H1 (cell line): ENCODE data around the gene LHFPL6. TPM values are rescaled to one million over a fixed set of nuclear protein-coding genes. Genes with fewer than 3 reads are reported as not detected.

Experiments used
- CTCF ChIA-PET: fragments of 300-600 bp; sonication (Branson Sonifier 250); formaldehyde crosslinking; loops from one replicate; lab custom pipeline; 2021; ENCODE audit not compliant: partially characterized antibody; lab: Charles Lee
- POLR2A ChIA-PET: fragments of 300-600 bp; sonication (Branson Sonifier 250); formaldehyde crosslinking; loops from one replicate; lab custom pipeline; 2021; ENCODE audit warnings: inconsistent platforms; ENCODE audit not compliant: partially characterized antibody; lab: Charles Lee
- DNase-seq, 2 experiments: peaks; one replicate each; pipeline versions ENCODE4 v3.0.0 to v3.0.0-alpha.2; 2010 to 2022; ENCODE audit warnings: low spot score in 2 of 2, low read depth in 1 of 2, mixed read lengths in 1 of 2
- FAIRE-seq: peaks from 2 replicates; lab custom pipeline; 2011; peaks lifted over from hg19 to GRCh38; lab: Jason Lieb, UNC
- H2AFZ ChIP-seq: 2 replicates; pipeline ENCODE4 v1.8.1; 2012; ENCODE audit warnings: low read length, inconsistent platforms
- H2AK5ac ChIP-seq: 2 replicates; pipeline ENCODE4 v1.6.1; 2013; ENCODE audit warnings: low read depth, low read length
- H2BK120ac ChIP-seq: replicated peaks from 2 replicates; pipeline ENCODE3; 2013; ENCODE audit warnings: low read depth, low read length, inconsistent platforms
- H2BK12ac ChIP-seq: 2 replicates; pipeline ENCODE4 v1.6.1; 2013; ENCODE audit warnings: low read depth, low read length
- H2BK15ac ChIP-seq: 2 replicates; pipeline ENCODE4 v1.6.1; 2013; ENCODE audit warnings: low read length
- H2BK20ac ChIP-seq: 2 replicates; pipeline ENCODE4 v1.6.1; 2013; ENCODE audit warnings: low read length
- H2BK5ac ChIP-seq: 2 replicates; pipeline ENCODE4 v1.6.1; 2013; ENCODE audit warnings: low read depth, low read length
- H3K14ac ChIP-seq: 2 replicates; pipeline ENCODE4 v1.6.1; 2013; ENCODE audit warnings: inconsistent platforms; ENCODE audit not compliant: insufficient read length
- H3K18ac ChIP-seq: 2 replicates; pipeline ENCODE4 v1.6.1; 2013; ENCODE audit warnings: low read length; ENCODE audit errors: extremely low read depth
- H3K23ac ChIP-seq: 2 replicates; pipeline ENCODE4 v1.6.1; 2013; ENCODE audit warnings: inconsistent platforms; ENCODE audit not compliant: insufficient read length
- H3K23me2 ChIP-seq: 2 replicates; pipeline ENCODE4 v1.6.1; 2013; ENCODE audit warnings: low read depth, low read length
- H3K27ac ChIP-seq: 2 replicates; pipeline ENCODE4 v1.6.1; 2011; ENCODE audit warnings: low read depth, low read length, inconsistent platforms
- H3K27me3 ChIP-seq, 4 experiments: replicated peaks in 1 of 4; 1 replicate in 1 of 4; 2 replicates in 3 of 4; pipeline versions ENCODE4 v1.6.1 to v1.8.1; 2011 to 2013; ENCODE audit warnings: low read length in 3 of 4, mild to moderate bottlenecking in 3 of 4, inconsistent platforms in 2 of 4, mixed read lengths in 2 of 4, moderate library complexity in 1 of 4; ENCODE audit not compliant: control insufficient read depth in 3 of 4, insufficient read depth in 3 of 4; ENCODE audit errors: extremely low read depth in 1 of 4
- H3K36me3 ChIP-seq, 4 experiments: 2 replicates each; pipeline versions ENCODE4 v1.6.1 to v1.8.1; 2011 to 2013; ENCODE audit warnings: mild to moderate bottlenecking in 4 of 4, low read length in 3 of 4, moderate library complexity in 2 of 4, control low read depth in 1 of 4, inconsistent platforms in 1 of 4; ENCODE audit not compliant: insufficient read depth in 4 of 4, control insufficient read depth in 2 of 4
- H3K4ac ChIP-seq: replicated peaks from 2 replicates; pipeline ENCODE3; 2013; ENCODE audit warnings: low read length, low read depth, mixed read lengths, inconsistent platforms; ENCODE audit not compliant: insufficient read length
- H3K4me1 ChIP-seq, 4 experiments: replicated peaks in 1 of 4; 1 replicate in 1 of 4; 2 replicates in 3 of 4; pipeline versions ENCODE4 v1.6.1 to v1.8.1; 2011 to 2013; ENCODE audit warnings: low read length in 3 of 4, inconsistent platforms in 2 of 4, mixed read lengths in 1 of 4; ENCODE audit not compliant: insufficient read depth in 4 of 4, control insufficient read depth in 3 of 4
- H3K4me2 ChIP-seq, 2 experiments: 2 replicates each; pipeline versions ENCODE4 v1.6.1 to v1.8.1; 2011 to 2013; ENCODE audit warnings: low read depth in 2 of 2, low read length in 2 of 2, control low read depth in 1 of 2, inconsistent platforms in 1 of 2, mild to moderate bottlenecking in 1 of 2; ENCODE audit not compliant: insufficient read depth in 1 of 2
- H3K4me3 ChIP-seq, 4 experiments: fragments of 200-600, 300-600 bp in 1 of 4; sonication (generic), shearing (Covaris generic), sonication (Bioruptor Twin) in 1 of 4; 2 replicates each; pipeline versions ENCODE4 v1.5.1 to v1.8.1; 2011 to 2016; ENCODE audit warnings: low read length in 4 of 4, low read depth in 3 of 4, control low read depth in 2 of 4, inconsistent platforms in 2 of 4, mild to moderate bottlenecking in 2 of 4, mixed read lengths in 1 of 4, moderate library complexity in 1 of 4; ENCODE audit not compliant: insufficient read depth in 2 of 4; ENCODE audit errors: extremely low read depth in 1 of 4
- H3K56ac ChIP-seq: replicated peaks from 2 replicates; pipeline ENCODE3; 2013; ENCODE audit warnings: low read depth, mild to moderate bottlenecking, mixed read lengths, low read length, inconsistent platforms; ENCODE audit not compliant: insufficient read length
- H3K79me1 ChIP-seq: 2 replicates; pipeline ENCODE4 v1.6.1; 2013; ENCODE audit warnings: low read depth, low read length, control low read depth
- H3K79me2 ChIP-seq, 2 experiments: 2 replicates each; pipeline versions ENCODE4 v1.6.1 to v1.8.1; 2012 to 2013; ENCODE audit warnings: low read length in 2 of 2, mild to moderate bottlenecking in 2 of 2, inconsistent platforms in 1 of 2; ENCODE audit not compliant: insufficient read depth in 2 of 2, control insufficient read depth in 1 of 2
- H3K9ac ChIP-seq, 4 experiments: replicated peaks in 1 of 4; 1 replicate in 1 of 4; 2 replicates in 3 of 4; pipeline versions ENCODE4 v1.6.1 to v1.8.1; 2011 to 2013; ENCODE audit warnings: low read depth in 3 of 4, low read length in 3 of 4, control low read depth in 2 of 4, mild to moderate bottlenecking in 2 of 4, moderate library complexity in 2 of 4, inconsistent platforms in 1 of 4; ENCODE audit errors: extremely low read depth in 1 of 4
- H3K9me3 ChIP-seq, 2 experiments: 2 replicates each; pipeline versions ENCODE4 v1.6.1 to v1.8.1; 2012 to 2013; ENCODE audit warnings: mild to moderate bottlenecking in 2 of 2, moderate library complexity in 2 of 2, control low read depth in 1 of 2, inconsistent platforms in 1 of 2, low read depth in 1 of 2, low read length in 1 of 2, mixed read lengths in 1 of 2; ENCODE audit not compliant: insufficient read depth in 2 of 2
- H4K20me1 ChIP-seq, 2 experiments: replicated peaks in 1 of 2; 2 replicates each; pipeline versions ENCODE3 to v1.8.1; 2011 to 2013; ENCODE audit warnings: inconsistent platforms in 2 of 2, low read length in 2 of 2, mild to moderate bottlenecking in 1 of 2; ENCODE audit not compliant: insufficient read depth in 2 of 2, control insufficient read depth in 1 of 2
- H4K5ac ChIP-seq: 2 replicates; pipeline ENCODE4 v1.6.1; 2013; ENCODE audit warnings: low read length, low read depth, mixed read lengths, inconsistent platforms; ENCODE audit not compliant: insufficient read length
- H4K8ac ChIP-seq: 2 replicates; pipeline ENCODE4 v1.8.0; 2013; ENCODE audit warnings: mild to moderate bottlenecking, moderate library complexity, low read length, inconsistent platforms; ENCODE audit not compliant: insufficient read depth; ENCODE audit errors: extremely low read depth
- H4K91ac ChIP-seq: replicated peaks from 2 replicates; pipeline ENCODE3; 2013; ENCODE audit warnings: low read length, mixed read lengths, inconsistent platforms; ENCODE audit not compliant: insufficient read length
- HDAC2 ChIP-seq, 2 experiments: fragments of 300-600 bp in 1 of 2; sonication (generic) in 1 of 2; IDR thresholded peaks; 2 replicates each; pipeline ENCODE4 v1.6.1; 2011 to 2012; ENCODE audit warnings: low read depth in 2 of 2, low read length in 2 of 2, mild to moderate bottlenecking in 2 of 2, moderate library complexity in 2 of 2, borderline replicate concordance in 1 of 2, inconsistent platforms in 1 of 2
- RFX5 ChIP-seq: IDR thresholded peaks from 2 replicates; pipeline ENCODE4 v1.6.1; 2011; ENCODE audit warnings: low read depth, low read length, improper control_type of control experiment, borderline replicate concordance
- WGBS, 2 experiments: shearing (Covaris generic) in 1 of 2; methylation state at CpG; one replicate each; pipeline versions ENCODE4 v1.1.6 to v1.1.7; 2013 to 2015; ENCODE audit warnings: low lambda C conversion rate in 2 of 2, mixed read lengths in 2 of 2, inconsistent platforms in 1 of 2, low coverage in 1 of 2, missing lambda C conversion rate in 1 of 2; ENCODE audit not compliant: insufficient replicate concordance in 2 of 2, insufficient coverage in 1 of 2, insufficient read length in 1 of 2; ENCODE audit errors: extremely low coverage in 1 of 2, missing lambda C conversion rate in 1 of 2; 5-methylcytosine and 5-hydroxymethylcytosine counted together
- polyA plus RNA-seq, 7 experiments: library from polyadenylated mRNA; depleted of rRNA in 3 of 7; stranded (reverse) in 5 of 7; unstranded in 2 of 7; fragments of >200 nt in 5 of 7; fragments of 200-250 nt in 2 of 7; gene quantifications; 1 replicate in 5 of 7; 2 replicates in 1 of 7; 4 replicates in 1 of 7; pipeline versions ENCODE4 v1.2.1 to v1.2.3, GENCODE V29; 2011 to 2013; ENCODE audit warnings: missing spikeins in 2 of 7, mixed read lengths in 2 of 7
- total RNA-seq: library from RNA; stranded (reverse); fragmentation: NEBNext Ultra II Directional; extraction: Animal tissue kit (Norgen Biotek cat#: 25700); gene quantifications from 2 replicates; pipeline ENCODE4 v1.2.1, GENCODE V29; 2021

Gene LHFPL6
- total and polyA plus RNA-seq, 2 of the 8 experiments (the other 6 are each of a cell fraction or from before 2014, with no cell fraction given), result 7.6 to 17.0 TPM

DNA sequence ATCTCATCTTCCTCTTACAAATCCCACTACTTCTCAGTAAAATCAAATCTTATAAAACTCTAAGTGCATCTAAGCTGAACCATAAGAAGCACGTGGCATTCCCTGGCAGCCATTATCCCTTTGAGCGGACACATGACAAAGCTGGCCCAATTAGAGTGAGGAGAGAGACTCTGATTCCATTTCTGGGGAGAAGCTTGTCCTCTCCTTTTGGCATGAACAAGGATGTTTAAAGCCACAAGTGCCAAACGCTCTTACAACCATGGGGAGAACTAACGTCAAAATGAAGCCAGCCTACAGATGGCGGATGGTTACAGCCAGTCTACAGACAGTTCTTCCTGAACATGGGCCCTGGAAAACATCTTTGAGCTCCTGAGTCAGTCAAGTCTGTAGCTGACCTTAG lies 231.3 kb downstream of the LHFPL6 start:
- Histone ChIP-seq H3K56ac (no peak overlapping the region), H3K23ac (no peak overlapping the region), H3K27me3 (no peaks in the 10 kb centered on the region; a peak in 2 of 7 replicates), H3K18ac (no peak overlapping the region), H3K79me2 (no peaks in the 10 kb centered on the region)
- WGBS, 2 experiments, result 90% methylated on average over 5 of the region's 5 CpGs; no CpG with 5 or more reads in 1 of the 2 experiments
- DNase-seq, result no peak
- TF ChIP-seq RFX5 (no peak), HDAC2 (IDR thresholded peaks at IDR 0.05; ENCODE audit: borderline replicate concordance in 1 of 2, low read depth in 2 of 2, low read length in 2 of 2) (no peak)
- TF ChIP-seq, all 59 proteins: peak for 0
- Histone ChIP-seq H3K4me1 (no peaks in the 10 kb centered on the region), H3K9ac (no peak overlapping the region), H2BK120ac (no peak overlapping the region), H3K4me3 (no peak overlapping the region), H2BK15ac (no peak overlapping the region), H2AK5ac (no peak overlapping the region), H3K27ac (no peak overlapping the region), H3K36me3 (no peaks in the 10 kb centered on the region), H3K4ac (no peak overlapping the region), H4K5ac (no peak overlapping the region), H3K79me1 (no peaks in the 10 kb centered on the region), H3K4me2 (no peak overlapping the region), H4K20me1 (no peaks in the 10 kb centered on the region), H2BK5ac (no peak overlapping the region), H4K8ac (no peak overlapping the region), H3K9me3 (no peaks in the 10 kb centered on the region), H3K23me2 (no peaks in the 10 kb centered on the region), H3K14ac (no peak overlapping the region), H2BK12ac (no peak overlapping the region), H4K91ac (no peak overlapping the region), H2AFZ (no peak overlapping the region), H2BK20ac (no peak overlapping the region)
- ChIA-PET POLR2A (no interaction called here), CTCF (interaction anchor here (0.8 to 1.4 kb wide), 4 partner anchors 13 to 241 kb away, joined by 3 to 4 read pairs (median 4); no protein-coding TSS in a partner anchor)
- no peak for FAIRE-seq
